ENCODE results near the gene TSPAN15. TPM values are rescaled to one million over a fixed set of nuclear protein-coding genes. Genes with fewer than 3 reads are reported as not detected.

TSPAN15 gene
- polyA plus RNA-seq, 1 donor (not counting 4 experiments of a cell fraction or from before 2014, with no cell fraction given): 2.1 TPM

GRCh38 chr10:69498711-69499471, 47.6 kb downstream of the TSPAN15 start:
- no peak overlapping the region for H2AFZ ChIP-seq (ENCODE audit: control insufficient read depth, low read length)
- no peak overlapping the region for H3K9ac ChIP-seq (ENCODE audit: control insufficient read depth, extremely low read depth, insufficient read depth, low read length)
- H3K9me3 ChIP-seq (ENCODE audit: control insufficient read depth, low read depth, low read length): no peaks in the 10 kb centered on the region
- H3K36me3 ChIP-seq (ENCODE audit: control insufficient read depth in 2 of 2, extremely low read depth in 1 of 2, insufficient read depth in 2 of 2, low read length in 2 of 2): no peaks in the 10 kb centered on the region
- H4K20me1 ChIP-seq (ENCODE audit: control insufficient read depth, extremely low read depth, insufficient read depth, low read length): no peaks in the 10 kb centered on the region
- DNase-seq (ENCODE audit: low read depth, low spot score) (no peak), FAIRE-seq (no peak)
- H3K27me3 ChIP-seq (ENCODE audit: control insufficient read depth, extremely low read depth, insufficient read depth, low read length): no peaks in the 10 kb centered on the region
- no peak overlapping the region for H3K4me3 ChIP-seq (ENCODE audit: control insufficient read depth in 2 of 3, extremely low read depth in 1 of 3, insufficient read depth in 2 of 3, low read depth in 1 of 3, low read length in 3 of 3)
- H3K27ac ChIP-seq (ENCODE audit: control insufficient read depth, insufficient read depth, low read length): no peak overlapping the region
- no peaks in the 10 kb centered on the region for H3K79me2 ChIP-seq (ENCODE audit: control insufficient read depth, insufficient read depth, low read length)
- H3K4me1 ChIP-seq (ENCODE audit: control insufficient read depth, extremely low read depth, insufficient read depth, low read length): no peaks in the 10 kb centered on the region
- dilution Hi-C loops (cut with MboI; ENCODE audit: extremely low pct_ligation_motif_present, low sequenced_read_pairs): no loop called here
- no peak overlapping the region for H3K4me2 ChIP-seq (ENCODE audit: control insufficient read depth, extremely low read depth, insufficient read depth, low read depth, low read length)
- no peaks in the 10 kb centered on the region for H3K9me1 ChIP-seq (ENCODE audit: control insufficient read depth, extremely low read depth, insufficient read depth, low read length)
- no peak for TF ChIP-seq EZH2 (IDR thresholded peaks at IDR 0.05; ENCODE audit: low read length)
- no peak for TF ChIP-seq CTCF (optimal IDR thresholded peaks at IDR 0.05 in 1 of 3, IDR thresholded peaks at IDR 0.05 in 1 of 3, conservative IDR thresholded peaks at IDR 0.05 in 1 of 3; ENCODE audit: extremely low read depth in 1 of 3, insufficient read depth in 2 of 3, low read length in 3 of 3)

GRCh38 chr10:69499726-69500689, 48.7 kb downstream of the TSPAN15 start:
- no peak overlapping the region for H3K9ac ChIP-seq (ENCODE audit: control insufficient read depth, extremely low read depth, insufficient read depth, low read length)
- no peak for FAIRE-seq
- no peaks in the 10 kb centered on the region for H3K27me3 ChIP-seq (ENCODE audit: control insufficient read depth, extremely low read depth, insufficient read depth, low read length)
- H3K4me1 ChIP-seq (ENCODE audit: control insufficient read depth, extremely low read depth, insufficient read depth, low read length): no peaks in the 10 kb centered on the region
- no peak for TF ChIP-seq EZH2 (IDR thresholded peaks at IDR 0.05; ENCODE audit: low read length)
- TF ChIP-seq CTCF (optimal IDR thresholded peaks at IDR 0.05 in 1 of 3, IDR thresholded peaks at IDR 0.05 in 1 of 3, conservative IDR thresholded peaks at IDR 0.05 in 1 of 3; ENCODE audit: extremely low read depth in 1 of 3, insufficient read depth in 2 of 3, low read length in 3 of 3): no peak
- H3K36me3 ChIP-seq (ENCODE audit: control insufficient read depth in 2 of 2, extremely low read depth in 1 of 2, insufficient read depth in 2 of 2, low read length in 2 of 2): no peaks in the 10 kb centered on the region
- no peak overlapping the region for H2AFZ ChIP-seq (ENCODE audit: control insufficient read depth, low read length)
- H3K9me3 ChIP-seq (ENCODE audit: control insufficient read depth, low read depth, low read length): no peaks in the 10 kb centered on the region
- no peak for DNase-seq (ENCODE audit: low read depth, low spot score)
- dilution Hi-C loops (cut with MboI; ENCODE audit: extremely low pct_ligation_motif_present, low sequenced_read_pairs): no loop called here
- H3K4me3 ChIP-seq (ENCODE audit: control insufficient read depth in 2 of 3, extremely low read depth in 1 of 3, insufficient read depth in 2 of 3, low read depth in 1 of 3, low read length in 3 of 3): no peak overlapping the region
- H3K27ac ChIP-seq (ENCODE audit: control insufficient read depth, insufficient read depth, low read length): no peak overlapping the region
- H3K79me2 ChIP-seq (ENCODE audit: control insufficient read depth, insufficient read depth, low read length): no peaks in the 10 kb centered on the region
- H3K4me2 ChIP-seq (ENCODE audit: control insufficient read depth, extremely low read depth, insufficient read depth, low read depth, low read length): no peak overlapping the region
- no peaks in the 10 kb centered on the region for H3K9me1 ChIP-seq (ENCODE audit: control insufficient read depth, extremely low read depth, insufficient read depth, low read length)
- H4K20me1 ChIP-seq (ENCODE audit: control insufficient read depth, extremely low read depth, insufficient read depth, low read length): no peaks in the 10 kb centered on the region
